GM21526 (cell line): ENCODE results near the gene ZNF563.

Experiments used
- ATAC-seq: cut with Tn5 transposase; IDR thresholded peaks from one replicate; pipeline ENCODE4 v1.9.1; 2021; ENCODE audit warnings: moderate library complexity; ENCODE audit not compliant: unreplicated experiment, low FRiP score

The ZNF563 gene

GRCh38 chr19:12295191-12295590 lies 38.2 kb downstream of the ZNF563 start:
- no peak for ATAC-seq

DNA sequence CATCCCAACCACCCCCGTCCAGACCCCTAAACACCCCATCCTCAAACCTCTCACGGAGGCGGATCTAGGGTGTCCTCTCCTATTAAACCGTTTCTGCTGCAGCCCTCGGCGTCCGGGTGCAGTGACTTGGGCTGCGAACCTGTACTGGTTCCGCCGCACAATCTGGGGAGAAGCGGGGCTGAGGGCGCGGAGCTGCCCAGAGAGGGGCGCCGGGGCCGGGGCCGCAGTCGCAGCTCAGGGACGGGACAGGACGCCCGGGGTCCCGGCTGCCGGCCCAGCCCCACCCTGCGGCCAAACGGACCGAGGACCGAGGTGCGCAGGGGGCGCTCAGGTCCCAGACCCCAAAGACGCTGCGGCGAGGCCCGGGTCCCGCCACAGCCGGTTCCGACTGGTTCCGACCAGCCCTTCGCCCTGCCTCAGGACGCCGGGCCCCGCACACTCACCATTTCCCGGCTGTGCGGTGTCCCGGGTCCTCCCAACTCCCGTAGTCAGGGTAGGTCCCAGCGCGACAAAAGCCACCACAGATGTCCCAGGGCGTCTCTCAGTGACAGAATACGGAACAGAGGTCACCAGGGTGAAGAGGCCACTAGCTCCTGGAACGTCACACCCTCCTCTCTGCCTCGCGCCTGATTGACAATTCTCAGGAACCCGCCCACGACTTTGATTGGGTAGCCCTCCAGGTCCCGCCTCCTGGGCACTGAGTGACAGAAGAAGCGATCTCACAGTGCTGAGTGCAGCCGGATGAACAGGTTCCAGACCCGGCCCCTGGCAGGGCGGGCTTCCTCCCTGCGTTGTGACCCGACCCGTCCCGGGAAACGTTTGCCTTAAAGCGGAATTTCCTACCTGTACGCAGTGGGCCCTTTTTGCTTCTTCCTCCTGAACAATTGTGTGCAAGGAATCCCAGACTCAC lies 38.9 kb downstream of the ZNF563 start, which contains the start of gene ZNF44:
Gene ZNF44, minus strand, starts transcription at position 635 of the 910 bp plus-strand sequence. Its CDS starts 189 bp downstream, at position 446.
- peak; percentile 86 for ATAC-seq

- ATAC-seq, result peak; percentile 39
These were observed 39.6 kb downstream of the ZNF563 start for GRCh38 chr19:12293777-12294248.

DNA sequence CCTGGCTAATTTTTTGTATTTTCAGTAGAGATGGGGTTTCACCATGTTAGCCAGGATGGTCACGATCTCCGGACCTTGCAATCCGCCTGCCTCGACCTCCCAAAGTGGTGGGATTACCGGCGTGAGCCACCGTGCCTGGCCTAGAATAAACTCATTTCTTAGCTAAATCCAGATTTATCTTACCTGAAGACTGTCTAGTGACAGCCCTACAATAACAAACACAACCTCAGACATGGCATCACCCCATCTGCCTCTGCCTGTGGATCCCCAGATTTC lies 43.7 kb downstream of the ZNF563 start:
- ATAC-seq, result no peak

DNA sequence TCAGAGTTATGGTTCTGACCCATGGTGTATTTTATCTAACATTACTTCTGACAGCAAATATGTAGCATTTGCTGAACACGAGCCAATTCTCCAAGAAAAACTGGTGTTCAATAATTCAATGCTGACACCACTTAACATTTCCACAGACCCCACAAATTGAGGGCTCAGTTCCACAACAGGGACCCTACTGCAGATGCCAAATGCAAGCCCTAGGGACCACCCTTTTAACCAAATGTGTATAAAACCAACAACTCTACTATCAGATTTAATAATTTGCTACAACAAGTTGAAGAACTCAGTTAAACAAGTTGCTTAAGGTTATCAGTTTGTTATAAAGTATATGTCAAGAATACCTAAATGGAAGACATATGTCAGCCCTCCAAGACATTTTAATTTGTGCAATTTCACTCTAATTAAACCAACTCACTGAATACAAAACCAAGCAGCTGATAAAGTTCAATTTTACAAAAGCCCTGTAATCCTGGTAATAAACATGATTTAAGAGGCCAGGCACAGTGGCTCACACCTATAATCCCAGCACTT lies 45.4 kb downstream of the ZNF563 start:
- no peak for ATAC-seq

DNA sequence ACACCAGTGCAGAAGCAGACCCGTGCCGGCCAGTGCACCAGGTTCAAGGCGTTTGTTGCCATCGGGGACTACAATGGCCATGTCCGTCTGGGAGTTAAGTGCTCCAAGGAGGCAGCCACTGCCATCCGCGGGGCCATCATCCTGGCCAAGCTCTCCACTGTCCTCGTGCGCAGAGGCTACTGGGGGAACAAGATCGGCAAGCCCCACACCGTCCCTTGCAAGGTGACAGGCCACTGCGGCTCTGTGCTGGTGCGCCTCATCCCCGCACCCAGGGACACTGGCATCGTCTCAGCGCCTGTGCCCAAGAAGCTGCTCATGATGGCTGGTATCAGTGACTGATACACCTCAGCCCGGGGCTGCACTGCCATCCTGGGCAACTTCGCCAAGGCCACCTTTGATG lies 48.8 kb downstream of the ZNF563 start:
- no peak for ATAC-seq

DNA sequence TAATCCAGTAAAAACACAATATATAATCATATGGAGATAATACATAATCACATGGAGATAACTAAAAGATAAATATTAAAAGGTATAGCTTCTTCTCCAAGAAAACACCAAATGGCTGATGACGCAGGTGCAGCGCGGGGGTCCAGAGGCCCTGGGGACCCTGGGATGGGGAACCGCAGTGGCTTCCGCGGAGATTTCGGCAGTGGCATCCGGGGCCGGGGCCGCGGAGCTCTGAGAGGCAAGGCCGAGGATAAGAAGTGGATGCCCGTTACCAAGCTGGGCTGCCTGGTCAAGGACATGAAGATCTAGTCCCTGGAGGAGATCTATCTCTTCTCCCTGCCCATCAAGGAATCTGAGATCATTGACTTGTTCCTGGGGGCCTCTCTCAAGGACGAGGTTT lies 49.2 kb downstream of the ZNF563 start:
- ATAC-seq, result no peak

- no peak for ATAC-seq
These were observed 54.7 kb downstream of the ZNF563 start for GRCh38 chr19:12278713-12279112.

GRCh38 chr19:12272980-12273901 lies 60.2 kb downstream of the ZNF563 start:
- no peak for ATAC-seq

GRCh38 chr19:12272386-12272785 lies 61.0 kb downstream of the ZNF563 start:
- ATAC-seq, result no peak

GRCh38 chr19:12270854-12271253 lies 62.6 kb downstream of the ZNF563 start:
- ATAC-seq, result no peak
